Coronary artery (tissue), 2 donors: ENCODE data around the gene MAP3K5.

Source experiments
- DNase-seq: peaks from one replicate; pipeline ENCODE4 v3.0.0-alpha.2; 2017; ENCODE audit warnings: low spot score
- H3K27ac ChIP-seq, 2 donors: fragments of 200-600 bp; sonication (generic); one replicate each; pipeline ENCODE4 v1.5.1; 2016 to 2019
- H3K4me3 ChIP-seq: fragments of 200-600 bp; sonication (generic); 2 replicates; pipeline ENCODE4 v1.5.1; 2016; ENCODE audit warnings: mild to moderate bottlenecking, moderate library complexity
- CTCF ChIP-seq: fragments of 200-600 bp; sonication (generic); IDR thresholded peaks from one replicate; pipeline ENCODE4 v1.5.1; 2019; ENCODE audit warnings: antibody characterized with exemption

The MAP3K5 gene

GRCh38 chr6:136659991-136660499, 132.2 kb downstream of the MAP3K5 start:
- Histone ChIP-seq H3K4me3 (no peak overlapping the region), H3K27ac (no peak overlapping the region)
- no peak for DNase-seq
- TF ChIP-seq CTCF: no peak

DNA sequence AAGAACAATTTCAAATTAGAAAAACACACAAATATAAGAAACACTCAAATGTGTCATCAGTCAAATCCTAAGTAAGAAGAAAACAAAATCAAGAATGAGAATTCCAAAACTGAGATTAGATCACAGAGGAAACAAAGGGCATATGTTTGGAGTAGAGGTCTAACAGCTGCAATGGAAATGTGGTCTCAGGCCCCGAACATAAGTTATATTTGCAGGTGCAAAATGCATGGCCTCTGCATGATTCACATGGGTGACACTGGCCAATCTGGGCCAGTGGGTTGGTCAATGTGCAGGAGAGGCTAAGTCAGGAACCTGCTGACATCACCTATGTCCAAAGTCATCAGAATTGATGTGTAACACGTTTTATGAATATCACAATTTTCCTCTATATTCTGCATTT, 133.6 kb downstream of the MAP3K5 start:
- no peak for TF ChIP-seq CTCF
- no peak for DNase-seq
- Histone ChIP-seq H3K4me3 (no peak overlapping the region), H3K27ac (no peak overlapping the region)

GRCh38 chr6:136657666-136658065, 134.6 kb downstream of the MAP3K5 start:
- TF ChIP-seq CTCF: no peak
- Histone ChIP-seq H3K4me3 (no peak overlapping the region), H3K27ac (no peak overlapping the region)
- no peak for DNase-seq

- TF ChIP-seq CTCF: no peak
- DNase-seq: no peak
- Histone ChIP-seq H3K4me3 (no peak overlapping the region), H3K27ac (no peak overlapping the region)
Measured at GRCh38 chr6:136656121-136656520, 136.2 kb downstream of the MAP3K5 start.

DNA sequence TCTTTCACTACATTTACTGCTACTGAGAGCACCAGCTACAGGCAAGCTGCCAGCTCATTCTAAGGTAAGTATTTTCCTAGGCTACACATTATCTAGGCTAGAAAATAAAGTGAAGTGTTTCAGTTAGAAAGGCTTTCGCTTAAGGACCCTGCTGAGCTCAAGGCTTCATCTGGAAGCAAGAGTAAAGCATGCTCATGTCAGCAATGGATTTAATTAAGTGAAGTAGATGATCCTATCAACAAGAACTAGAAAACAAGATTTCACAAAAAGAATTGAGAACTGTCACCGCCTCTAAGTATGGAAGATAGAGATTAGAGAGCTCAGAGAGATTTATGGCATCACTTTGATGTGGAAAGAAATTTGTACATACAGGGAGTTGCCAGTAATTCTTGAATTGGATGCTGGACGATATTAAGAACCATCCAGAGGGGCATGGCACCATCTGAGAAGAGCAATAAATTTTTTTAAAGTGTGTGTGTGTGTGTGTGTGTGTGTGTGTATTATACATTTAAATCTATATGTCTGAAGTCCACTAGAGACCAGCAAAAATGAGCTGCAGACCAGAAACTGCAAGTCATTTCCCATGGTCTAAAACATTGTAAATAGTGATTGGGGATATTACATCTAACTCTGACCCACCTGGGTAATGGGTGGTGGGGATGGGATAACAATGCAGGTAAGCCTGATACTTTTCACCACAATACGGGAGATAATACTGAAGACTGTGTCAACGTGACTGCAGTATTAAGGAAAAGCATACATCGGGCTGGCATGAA, 136.8 kb downstream of the MAP3K5 start:
- DNase-seq: no peak
- TF ChIP-seq CTCF: no peak
- no peak overlapping the region for H3K4me3 ChIP-seq
- no peak overlapping the region for H3K27ac ChIP-seq

DNA sequence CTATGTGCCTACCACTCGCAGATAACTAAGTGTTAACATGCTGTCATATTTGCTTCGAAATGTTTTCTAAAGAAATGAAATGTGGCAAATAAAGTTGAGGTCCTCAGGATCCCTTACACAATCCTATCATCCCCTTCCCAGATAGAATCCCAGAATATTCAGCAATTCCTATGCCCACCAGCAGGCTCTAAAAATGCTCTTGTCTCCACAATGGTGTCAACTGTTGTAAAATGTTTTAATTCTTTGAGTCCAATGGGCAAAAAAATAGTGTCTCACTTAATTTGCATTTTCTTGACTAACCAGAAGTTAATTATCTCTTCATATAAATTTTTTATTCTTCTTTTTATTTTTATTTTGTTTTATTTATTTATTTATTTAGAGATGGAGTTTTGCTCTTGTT, 138.2 kb downstream of the MAP3K5 start:
- H3K4me3 ChIP-seq: no peak overlapping the region
- no peak for TF ChIP-seq CTCF

GRCh38 chr6:136652656-136653055, 139.6 kb downstream of the MAP3K5 start:
- TF ChIP-seq CTCF: no peak
- no peak overlapping the region for H3K27ac ChIP-seq
- DNase-seq: no peak
- no peak overlapping the region for H3K4me3 ChIP-seq

More for the DNA sequence above, 138.2 kb downstream of the MAP3K5 start:
- H3K27ac ChIP-seq: no peak overlapping the region
- DNase-seq: no peak
